HuH-7.5 (cell line): ENCODE data around the gene ZNF557.

Experiments used
- DNase-seq: peaks from one replicate; pipeline ENCODE4 v3.0.0; 2011; ENCODE audit warnings: low spot score

The ZNF557 gene

GRCh38 chr19:7125221-7125620, 55.7 kb downstream of the ZNF557 start:
- DNase-seq: no peak

- no peak for DNase-seq
Observed at GRCh38 chr19:7126132-7126531, 56.6 kb downstream of the ZNF557 start.

GRCh38 chr19:7130043-7130442, 60.5 kb downstream of the ZNF557 start:
- no peak for DNase-seq

- DNase-seq: no peak
Observed at GRCh38 chr19:7132054-7132453, 62.6 kb downstream of the ZNF557 start.

GRCh38 chr19:7137120-7137519, 67.6 kb downstream of the ZNF557 start:
- no peak for DNase-seq
